Upper lobe of left lung (tissue), 6 donors: ENCODE measurements around the gene KMT2C. TPM values are rescaled to one million over a fixed set of nuclear protein-coding genes. Genes with fewer than 3 reads are reported as not detected.
"Not testable (repeated sequence)": the region's sequence is repeated elsewhere in the genome, so short reads cannot be mapped to it uniquely, and the experiment has no call there.

Experiments
- ATAC-seq, 2 donors: fragments of 200-7000 bp; cut with Tn5 transposase; one replicate each; pipeline ENCODE4 v1.9.1; 2022; ENCODE audit warnings: mild to moderate bottlenecking in 2 of 2, moderate library complexity in 2 of 2; ENCODE audit not compliant: low FRiP score in 2 of 2
- DNase-seq, 2 donors: peaks; one replicate each; pipeline ENCODE4 v3.0.0-alpha.2; 2019 to 2020
- H3K27ac ChIP-seq, 4 donors: fragments of 200-600 bp; sonication (generic); one replicate each; pipeline ENCODE4 v1.5.1; 2016 to 2019
- H3K27me3 ChIP-seq, 4 donors: fragments of 200-600 bp; sonication (generic); one replicate each; pipeline ENCODE4 v1.5.1; 2017 to 2019
- H3K36me3 ChIP-seq, 4 donors: fragments of 200-600 bp; sonication (generic); one replicate each; pipeline ENCODE4 v1.5.1; 2016 to 2019
- H3K4me1 ChIP-seq, 4 donors: fragments of 200-600 bp; sonication (generic); one replicate each; pipeline ENCODE4 v1.5.1; 2018 to 2019
- H3K4me3 ChIP-seq, 4 donors: fragments of 200-600 bp; sonication (generic); one replicate each; pipeline ENCODE4 v1.5.1; 2017 to 2019; ENCODE audit warnings: mild to moderate bottlenecking in 2 of 4, moderate library complexity in 1 of 4
- H3K9me3 ChIP-seq, 4 donors: fragments of 200-600 bp; sonication (generic); one replicate each; pipeline ENCODE4 v1.5.1; 2018 to 2019
- EP300 ChIP-seq, 4 donors: sonication (generic); formaldehyde crosslinking; IDR thresholded peaks; one replicate each; pipeline ENCODE4 v1.5.1; 2017; ENCODE audit warnings: antibody characterized with exemption in 4 of 4, control low read depth in 2 of 4
- POLR2A ChIP-seq, 4 donors: fragments of 450-650 bp; IDR thresholded peaks; one replicate each; pipeline ENCODE4 v1.5.1; 2016 to 2017; ENCODE audit warnings: antibody characterized with exemption in 4 of 4, mild to moderate bottlenecking in 2 of 4
- POLR2AphosphoS5 ChIP-seq, 2 donors: sonication (generic); formaldehyde crosslinking; IDR thresholded peaks; one replicate each; pipeline ENCODE4 v1.5.1; 2017; ENCODE audit warnings: antibody characterized with exemption in 2 of 2
- WGBS, 2 donors: methylation state at CpG; one replicate each; pipeline ENCODE4 v1.1.5; 2017 to 2018; 5-methylcytosine and 5-hydroxymethylcytosine counted together
- total RNA-seq, 6 donors: library from RNA; depleted of rRNA in 4 of 6; stranded (reverse); fragments of >200 nt in 4 of 6; gene quantifications; one replicate each; pipeline versions ENCODE4 v1.1.0 to v1.2.1, GENCODE V29; 2016 to 2021
- TF ChIP-seq, protein P1 (sequence below), 6 experiments: fragments of 450-650 bp in 4 of 6; fragments of 200-600 bp in 2 of 6; sonication (generic) in 2 of 6; IDR thresholded peaks; one replicate each; pipeline ENCODE4 v1.5.1; 2016 to 2019; ENCODE audit warnings: antibody characterized with exemption in 6 of 6
- donor health status: DM: no; HTN: no; CAD: no; lungs with moderate emphysema.
- donor health status: DM: no; HTN: yes; CAD: no; lungs with severe emphysema.

KMT2C gene
- total RNA-seq, 6 donors from 2014 or later, result 60.5 to 108 (median 85.0) TPM

DNA sequence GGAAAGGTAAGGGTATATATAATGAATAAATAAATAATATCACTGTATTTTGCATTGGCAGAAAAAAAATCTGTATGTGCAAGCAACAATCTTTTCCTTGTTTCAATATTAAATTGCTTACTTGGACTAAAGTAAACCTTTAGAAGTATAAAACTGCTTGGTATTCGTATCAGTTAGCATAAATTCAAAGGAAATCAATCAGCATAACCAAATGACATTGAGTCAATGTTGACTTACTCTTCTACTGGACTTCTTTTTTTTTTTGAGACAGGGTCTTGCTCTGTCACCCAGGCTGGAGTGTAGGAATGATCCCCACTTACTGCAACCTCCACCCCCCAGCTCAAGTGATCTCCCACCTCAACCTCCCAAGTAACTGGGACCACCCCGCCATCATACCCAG is 42.3 kb upstream of the KMT2C start:
- 91 to 94% methylated on average over 2 of the region's 2 CpGs for WGBS, 2 donors

DNA sequence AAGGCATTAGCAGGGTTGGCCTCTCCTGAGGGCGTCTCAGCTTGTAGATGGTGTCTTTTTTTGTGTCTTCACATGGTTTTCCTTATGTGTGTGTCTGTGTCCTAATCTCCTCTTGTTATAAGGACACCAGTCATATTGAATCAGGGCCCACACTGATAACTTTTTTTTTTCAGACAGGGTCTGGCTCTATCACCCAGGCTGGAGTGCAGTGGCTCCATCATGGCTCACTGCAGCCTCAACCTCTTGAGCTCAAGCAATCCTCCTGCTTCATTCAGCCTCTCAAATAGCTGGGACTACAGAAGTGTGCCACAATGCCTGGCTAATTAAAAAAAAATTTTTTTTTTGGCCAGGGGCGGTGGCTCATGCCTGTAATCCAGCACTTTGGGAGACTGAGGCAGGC is 41.3 kb upstream of the KMT2C start:
- ATAC-seq (no peak), DNase-seq (no peak)
- H3K36me3 ChIP-seq, result no peaks in the 10 kb centered on the region
- no peak overlapping the region for H3K27ac ChIP-seq
- no peaks in the 10 kb centered on the region for H3K9me3 ChIP-seq
- 94 to 100% methylated on average over 2 of the region's 2 CpGs for WGBS, 2 donors
- TF ChIP-seq POLR2A (IDR thresholded peaks at IDR 0.05) (no peak), EP300 (IDR thresholded peaks at IDR 0.05) (no peak), POLR2AphosphoS5 (IDR thresholded peaks at IDR 0.05) (no peak)
- TF ChIP-seq, protein P1, sequence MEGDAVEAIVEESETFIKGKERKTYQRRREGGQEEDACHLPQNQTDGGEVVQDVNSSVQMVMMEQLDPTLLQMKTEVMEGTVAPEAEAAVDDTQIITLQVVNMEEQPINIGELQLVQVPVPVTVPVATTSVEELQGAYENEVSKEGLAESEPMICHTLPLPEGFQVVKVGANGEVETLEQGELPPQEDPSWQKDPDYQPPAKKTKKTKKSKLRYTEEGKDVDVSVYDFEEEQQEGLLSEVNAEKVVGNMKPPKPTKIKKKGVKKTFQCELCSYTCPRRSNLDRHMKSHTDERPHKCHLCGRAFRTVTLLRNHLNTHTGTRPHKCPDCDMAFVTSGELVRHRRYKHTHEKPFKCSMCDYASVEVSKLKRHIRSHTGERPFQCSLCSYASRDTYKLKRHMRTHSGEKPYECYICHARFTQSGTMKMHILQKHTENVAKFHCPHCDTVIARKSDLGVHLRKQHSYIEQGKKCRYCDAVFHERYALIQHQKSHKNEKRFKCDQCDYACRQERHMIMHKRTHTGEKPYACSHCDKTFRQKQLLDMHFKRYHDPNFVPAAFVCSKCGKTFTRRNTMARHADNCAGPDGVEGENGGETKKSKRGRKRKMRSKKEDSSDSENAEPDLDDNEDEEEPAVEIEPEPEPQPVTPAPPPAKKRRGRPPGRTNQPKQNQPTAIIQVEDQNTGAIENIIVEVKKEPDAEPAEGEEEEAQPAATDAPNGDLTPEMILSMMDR (IDR thresholded peaks at IDR 0.05), result no peak
- H3K27me3 ChIP-seq, result no peaks in the 10 kb centered on the region
- H3K4me1 ChIP-seq, result no peaks in the 10 kb centered on the region
- H3K4me3 ChIP-seq, result no peak overlapping the region

More for the DNA sequence above, 42.3 kb upstream of the KMT2C start:
- H3K4me1 ChIP-seq, result no peaks in the 10 kb centered on the region
- H3K27me3 ChIP-seq, result no peaks in the 10 kb centered on the region
- no peak overlapping the region for H3K4me3 ChIP-seq
- ATAC-seq (no peak), DNase-seq (no peak)
- H3K36me3 ChIP-seq, result no peaks in the 10 kb centered on the region
- no peaks in the 10 kb centered on the region for H3K9me3 ChIP-seq
- TF ChIP-seq, protein P1 (IDR thresholded peaks at IDR 0.05), result no peak
- TF ChIP-seq POLR2AphosphoS5 (IDR thresholded peaks at IDR 0.05), result no peak
- TF ChIP-seq EP300 (IDR thresholded peaks at IDR 0.05), result no peak
- TF ChIP-seq POLR2A (IDR thresholded peaks at IDR 0.05), result no peak
- no peak overlapping the region for H3K27ac ChIP-seq

DNA sequence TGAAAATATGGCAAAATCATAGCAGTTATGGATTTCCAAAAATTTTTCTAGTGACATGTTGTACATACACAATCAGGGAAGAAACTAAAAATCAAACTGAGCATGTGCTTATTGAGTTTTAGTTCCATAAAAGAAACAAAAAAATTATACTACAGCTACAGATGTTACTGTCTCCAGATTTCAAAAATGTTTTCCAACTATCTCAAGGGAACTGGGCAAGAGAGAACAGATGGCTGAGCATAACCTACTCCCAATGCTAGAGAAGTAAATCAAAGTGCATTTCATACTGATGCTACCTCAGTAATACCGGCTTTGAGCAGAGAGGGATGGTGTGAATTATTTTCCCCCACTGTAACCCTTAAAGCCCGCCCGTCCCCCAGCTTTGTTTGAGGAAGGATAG is 40.7 kb upstream of the KMT2C start:
- no peak for DNase-seq
- 94 to 100% methylated on average over 3 of the region's 3 CpGs for WGBS, 2 donors
- Histone ChIP-seq H3K27me3 (no peaks in the 10 kb centered on the region), H3K4me3 (no peak overlapping the region), H3K9me3 (no peaks in the 10 kb centered on the region), H3K27ac (no peak overlapping the region), H3K4me1 (no peaks in the 10 kb centered on the region), H3K36me3 (no peaks in the 10 kb centered on the region)
- TF ChIP-seq POLR2AphosphoS5 (IDR thresholded peaks at IDR 0.05), result no peak
- no peak for TF ChIP-seq EP300 (IDR thresholded peaks at IDR 0.05)
- no peak for TF ChIP-seq POLR2A (IDR thresholded peaks at IDR 0.05)
- TF ChIP-seq, protein P1 (IDR thresholded peaks at IDR 0.05), result no peak
- no peak for ATAC-seq

DNA sequence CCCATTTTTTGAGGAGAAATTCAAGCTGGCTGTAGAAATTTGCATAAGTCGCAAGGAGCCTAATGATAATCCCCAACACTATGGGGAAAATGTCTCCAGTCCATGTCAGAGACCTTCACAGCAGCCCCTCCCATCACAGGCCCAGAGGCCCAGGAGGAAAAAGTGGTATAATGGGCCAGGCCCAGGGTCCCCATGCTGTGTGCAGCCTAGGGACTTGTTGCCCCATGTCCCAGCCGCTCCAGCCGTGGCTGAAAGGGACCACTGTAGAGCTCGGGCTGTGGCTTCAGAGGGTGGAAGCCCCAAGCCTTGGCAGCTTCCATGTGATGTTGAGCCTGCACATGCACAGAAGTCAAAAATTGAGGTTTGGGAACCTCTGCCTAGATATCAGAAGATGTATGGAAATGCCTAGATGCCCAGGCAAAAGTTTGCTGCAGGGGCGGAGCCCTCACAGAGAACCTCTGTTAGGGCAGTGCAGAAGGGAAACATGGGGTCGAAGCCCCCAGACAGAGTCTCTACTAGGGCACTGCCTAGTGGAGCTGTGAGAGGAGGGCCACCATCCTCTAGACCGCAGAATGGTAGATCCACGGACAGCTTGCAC is 35.3 kb upstream of the KMT2C start:
- H3K27ac ChIP-seq, ATAC-seq, H3K4me1 ChIP-seq, DNase-seq, H3K9me3 ChIP-seq, H3K4me3 ChIP-seq, H3K36me3 ChIP-seq, H3K27me3 ChIP-seq: not testable (repeated sequence)
- whole genome bisulfite sequencing, 2 donors, result 87 to 99% methylated on average over 3 to 8 of the region's 8 CpGs

DNA sequence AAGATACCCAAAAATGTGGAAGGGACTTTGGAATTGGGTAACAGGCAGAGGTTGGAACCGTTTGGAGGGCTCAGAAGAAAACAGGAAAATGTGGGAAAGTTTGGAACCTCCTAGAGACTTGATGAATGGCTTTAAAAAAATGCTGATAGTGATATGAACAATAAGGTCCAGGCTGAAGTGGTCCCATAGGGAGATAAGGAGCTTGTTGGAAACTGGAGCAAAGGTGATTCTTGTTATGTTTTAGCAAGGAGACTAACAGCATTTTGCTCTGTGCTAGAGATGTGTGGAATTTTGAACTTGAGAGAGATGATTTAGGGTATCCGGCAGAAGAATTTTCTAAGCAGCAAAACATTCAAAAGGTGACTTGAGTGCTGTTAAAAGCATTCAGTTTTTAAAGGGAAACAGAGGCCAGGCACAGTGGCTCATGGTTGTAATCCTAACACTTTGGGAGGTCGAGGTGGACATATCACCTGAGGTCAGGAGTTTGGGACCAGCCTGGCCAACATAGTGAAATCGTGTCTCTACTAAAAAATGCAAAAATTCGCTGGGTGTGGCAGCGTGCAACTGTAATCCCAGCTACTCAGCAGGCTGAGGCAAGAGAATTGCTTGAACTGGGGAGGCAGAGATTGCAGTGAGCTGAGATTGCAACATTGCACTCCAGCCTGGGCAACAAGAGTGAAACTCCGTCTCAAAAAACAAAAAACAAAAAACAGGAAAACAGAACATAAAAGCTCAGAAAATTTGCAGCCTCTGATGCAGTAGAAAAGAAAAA is 34.6 kb upstream of the KMT2C start:
- not testable (repeated sequence) for H3K9me3 ChIP-seq, H3K27me3 ChIP-seq, H3K4me3 ChIP-seq, H3K36me3 ChIP-seq, H3K4me1 ChIP-seq
- peak overlapping the region in 1 of 4 donors; percentile 15 for H3K27ac ChIP-seq
- DNase-seq (peak in 1 of 2 donors; percentile 26), ATAC-seq (peak in 1 of 2 donors; percentile 63)
- 49 to 58% methylated on average over 7 of the region's 7 CpGs for WGBS, 2 donors

DNA sequence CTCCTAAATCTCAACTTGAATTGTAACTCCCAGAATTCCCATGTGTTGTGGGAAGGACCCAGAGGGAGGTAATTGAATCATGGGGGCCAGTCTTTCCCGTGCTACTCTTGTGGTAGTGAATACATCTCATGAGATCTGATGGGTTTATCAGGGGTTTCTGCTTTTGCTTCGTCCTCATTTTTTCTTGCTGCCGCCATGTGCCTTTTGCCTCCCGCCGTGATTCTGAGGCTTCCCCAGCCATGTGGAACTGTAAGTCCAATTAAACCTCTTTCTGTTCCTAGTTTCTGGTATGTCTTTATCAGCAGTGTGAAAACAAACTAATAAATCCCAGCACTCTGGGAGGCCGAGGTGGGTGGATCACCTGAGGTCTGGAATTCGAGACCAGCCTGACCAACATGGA is 33.8 kb upstream of the KMT2C start:
- not testable (repeated sequence) for DNase-seq, H3K27ac ChIP-seq, H3K9me3 ChIP-seq, ATAC-seq, H3K4me3 ChIP-seq, H3K36me3 ChIP-seq, H3K27me3 ChIP-seq
- 90 to 91% methylated on average over 7 of the region's 7 CpGs for WGBS, 2 donors
- H3K4me1 ChIP-seq, result peaks cover 6 to 15% (median 10%) of the 10 kb centered on the region in 4 donors
